GM15510 (cell line): ENCODE data around the gene ZNF574.

Experiments used
- POLR2A ChIP-seq: IDR thresholded peaks from 3 replicates; pipeline ENCODE4 v1.6.1; 2011; ENCODE audit warnings: borderline replicate concordance; ENCODE audit not compliant: insufficient read length; ENCODE audit errors: extremely low read depth

The ZNF574 gene

DNA sequence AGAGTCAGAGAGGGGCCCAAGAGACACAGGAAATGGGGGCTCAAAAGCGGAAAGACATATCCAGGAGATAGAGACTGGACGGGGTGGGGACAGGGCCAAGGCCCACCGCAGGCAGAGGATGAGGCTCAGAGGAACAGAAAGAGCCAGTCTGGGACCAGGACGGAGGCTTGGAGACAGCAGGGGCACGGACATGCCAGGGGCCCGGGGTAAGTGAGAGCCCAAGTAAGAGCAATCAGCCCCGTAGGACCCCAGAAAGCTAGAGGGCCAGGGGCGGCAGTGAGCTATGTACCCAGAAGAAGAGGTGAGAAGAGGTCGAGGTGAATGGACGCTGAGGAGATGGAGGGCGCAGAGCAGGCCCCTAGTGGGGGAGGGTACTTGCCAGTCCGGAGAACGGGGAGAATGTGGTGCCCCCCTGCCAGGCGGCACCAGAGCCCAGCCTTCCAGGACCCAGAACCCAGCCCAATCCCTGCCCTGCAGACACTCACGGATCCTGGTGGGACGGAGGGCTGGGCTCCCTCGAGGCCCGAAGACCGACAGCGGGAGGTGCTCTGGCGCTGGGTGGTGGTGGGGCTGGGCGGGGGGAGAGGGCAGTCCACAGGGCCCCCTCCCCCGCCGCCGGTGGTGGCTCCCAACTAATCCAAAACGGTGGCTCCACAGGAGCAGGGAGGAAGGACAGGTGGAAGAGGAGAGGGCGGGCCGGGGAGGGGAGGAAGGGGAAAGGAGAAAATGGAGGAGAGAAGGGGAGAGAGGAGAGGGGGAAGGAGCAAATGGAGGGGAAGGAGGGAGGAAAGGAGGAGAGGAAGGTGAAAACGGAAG lies 7.0 kb upstream of the ZNF574 start:
- no peak for TF ChIP-seq POLR2A

DNA sequence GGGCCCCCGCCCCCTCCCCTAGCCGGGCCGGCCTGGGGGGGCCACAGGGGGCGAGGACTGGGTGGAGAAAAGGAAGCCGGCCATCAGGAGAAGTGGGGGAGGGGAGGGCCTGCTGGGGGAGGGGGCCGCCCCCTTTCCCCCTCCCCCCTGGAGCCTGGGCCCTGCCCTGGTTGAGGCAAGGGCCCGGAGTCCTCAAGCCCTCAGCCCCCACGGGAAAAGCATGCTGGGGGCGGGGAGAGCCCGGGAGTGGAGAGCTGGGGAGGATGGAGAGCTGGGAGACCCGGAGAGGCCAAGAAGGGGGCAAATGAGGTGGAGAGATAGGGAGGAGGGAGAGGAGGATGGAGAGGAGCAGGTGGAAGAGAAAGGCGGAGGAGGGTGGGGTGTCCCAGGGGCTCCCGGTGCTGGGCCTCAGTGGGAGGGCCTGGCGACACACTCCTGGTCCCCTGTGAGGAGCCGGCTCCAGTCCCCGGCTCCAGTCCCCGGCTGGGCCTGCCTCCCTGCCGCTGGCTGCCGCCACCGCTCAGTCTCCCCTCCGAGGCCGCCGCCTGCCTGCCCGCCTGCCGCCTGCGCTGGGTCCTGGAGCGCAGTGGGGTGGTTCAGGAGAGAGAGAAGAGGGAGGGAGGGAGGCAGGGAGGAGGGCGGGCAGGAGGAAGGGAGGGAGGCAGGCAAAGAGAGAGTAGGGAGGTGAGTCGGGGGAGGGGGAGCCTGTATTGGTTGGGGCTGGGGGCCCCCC lies 6.2 kb upstream of the ZNF574 start, which contains the start of gene GRIK5:
Gene GRIK5, minus strand, starts transcription at position 588 of the 733 bp plus-strand sequence. CDS start 4,436 bp downstream, outside the sequence.
- no peak for TF ChIP-seq POLR2A

- TF ChIP-seq POLR2A: no peak
These were observed 4.7 kb upstream of the ZNF574 start for GRCh38 chr19:42071247-42071646.

- TF ChIP-seq POLR2A: no peak
These were observed 1.2 kb upstream of the ZNF574 start for GRCh38 chr19:42074513-42075363.

- TF ChIP-seq POLR2A: no peak
These were observed 676 bp upstream of the ZNF574 start for GRCh38 chr19:42075364-42075615.

DNA sequence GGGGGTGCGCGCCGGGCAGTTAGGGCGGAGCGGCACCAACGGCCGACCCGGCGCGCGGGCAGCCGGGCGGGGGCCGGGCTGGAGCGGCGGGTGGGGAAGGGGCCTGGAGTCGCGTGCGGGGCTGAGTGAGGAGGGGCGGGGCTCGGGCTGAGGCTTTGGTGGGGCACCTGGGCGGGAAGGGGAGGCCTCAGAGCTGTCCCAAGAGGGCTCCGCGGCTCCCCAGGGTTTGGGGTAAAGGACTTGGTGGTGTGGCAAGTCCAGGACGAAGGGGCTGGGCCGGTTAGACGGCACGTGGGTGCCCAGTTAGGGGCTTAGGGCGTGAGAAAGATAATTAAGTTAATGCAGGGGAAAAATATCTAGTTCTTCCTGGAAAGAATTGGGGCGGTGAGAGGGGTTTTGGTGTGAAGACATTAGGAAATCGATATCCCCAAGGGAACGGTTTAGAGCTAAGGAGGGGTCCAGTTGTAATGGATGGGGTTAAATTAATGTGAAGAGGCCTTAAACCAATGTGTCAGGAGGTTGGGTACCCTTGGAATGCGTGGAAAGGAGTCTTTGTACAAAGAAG lies 496 bp downstream of the ZNF574 start:
- TF ChIP-seq POLR2A: no peak

- no peak for TF ChIP-seq POLR2A
These were observed 2.1 kb downstream of the ZNF574 start for GRCh38 chr19:42078058-42078457.

- no peak for TF ChIP-seq POLR2A
These were observed 2.7 kb downstream of the ZNF574 start for GRCh38 chr19:42078538-42079275.

DNA sequence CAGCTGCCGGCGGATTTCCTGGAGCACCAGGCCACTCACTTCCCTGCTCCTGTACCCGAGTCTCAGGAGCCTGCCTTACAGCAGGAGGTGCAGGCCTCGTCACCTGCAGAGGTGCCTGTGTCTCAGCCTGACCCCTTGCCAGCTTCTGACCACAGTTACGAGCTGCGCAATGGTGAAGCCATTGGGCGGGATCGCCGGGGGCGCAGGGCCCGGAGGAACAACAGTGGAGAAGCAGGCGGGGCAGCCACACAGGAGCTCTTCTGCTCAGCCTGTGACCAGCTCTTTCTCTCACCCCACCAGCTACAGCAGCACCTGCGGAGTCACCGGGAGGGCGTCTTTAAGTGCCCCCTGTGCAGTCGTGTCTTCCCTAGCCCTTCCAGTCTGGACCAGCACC lies 3.3 kb downstream of the ZNF574 start:
- TF ChIP-seq POLR2A: no peak

- TF ChIP-seq POLR2A: no peak
These were observed 4.2 kb downstream of the ZNF574 start for GRCh38 chr19:42079886-42080763.

DNA sequence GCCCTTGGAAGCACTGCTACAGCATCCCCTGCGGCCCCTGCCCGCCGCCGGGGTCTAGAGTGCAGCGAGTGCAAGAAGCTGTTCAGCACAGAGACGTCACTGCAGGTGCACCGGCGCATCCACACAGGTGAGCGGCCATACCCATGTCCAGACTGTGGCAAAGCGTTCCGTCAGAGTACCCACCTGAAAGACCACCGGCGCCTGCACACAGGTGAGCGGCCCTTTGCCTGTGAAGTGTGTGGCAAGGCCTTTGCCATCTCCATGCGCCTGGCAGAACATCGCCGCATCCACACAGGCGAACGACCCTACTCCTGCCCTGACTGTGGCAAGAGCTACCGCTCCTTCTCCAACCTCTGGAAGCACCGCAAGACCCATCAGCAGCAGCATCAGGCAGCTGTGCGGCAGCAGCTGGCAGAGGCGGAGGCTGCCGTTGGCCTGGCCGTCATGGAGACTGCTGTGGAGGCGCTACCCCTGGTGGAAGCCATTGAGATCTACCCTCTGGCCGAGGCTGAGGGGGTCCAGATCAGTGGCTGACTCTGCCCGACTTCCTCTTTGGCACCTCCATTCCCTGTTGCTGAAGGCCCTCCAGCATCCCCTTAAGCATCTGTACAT lies 4.9 kb downstream of the ZNF574 start:
- TF ChIP-seq POLR2A: no peak

GRCh38 chr19:42081584-42082203 lies 5.7 kb downstream of the ZNF574 start:
- no peak for TF ChIP-seq POLR2A
